H1 (cell line): Measurements from ENCODE around the gene TESMIN. TPM values are rescaled to one million over a fixed set of nuclear protein-coding genes. Genes with fewer than 3 reads are reported as not detected.

Experiments used
- CTCF ChIA-PET: fragments of 300-600 bp; sonication (Branson Sonifier 250); formaldehyde crosslinking; loops from one replicate; lab custom pipeline; 2021; ENCODE audit not compliant: partially characterized antibody; lab: Charles Lee
- POLR2A ChIA-PET: fragments of 300-600 bp; sonication (Branson Sonifier 250); formaldehyde crosslinking; loops from one replicate; lab custom pipeline; 2021; ENCODE audit warnings: inconsistent platforms; ENCODE audit not compliant: partially characterized antibody; lab: Charles Lee
- DNase-seq, 2 experiments: peaks; one replicate each; pipeline versions ENCODE4 v3.0.0 to v3.0.0-alpha.2; 2010 to 2022; ENCODE audit warnings: low spot score in 2 of 2, low read depth in 1 of 2, mixed read lengths in 1 of 2
- FAIRE-seq: peaks from 2 replicates; lab custom pipeline; 2011; peaks lifted over from hg19 to GRCh38; lab: Jason Lieb, UNC
- H2AFZ ChIP-seq: 2 replicates; pipeline ENCODE4 v1.8.1; 2012; ENCODE audit warnings: low read length, inconsistent platforms
- H2AK5ac ChIP-seq: 2 replicates; pipeline ENCODE4 v1.6.1; 2013; ENCODE audit warnings: low read depth, low read length
- H2BK120ac ChIP-seq: replicated peaks from 2 replicates; pipeline ENCODE3; 2013; ENCODE audit warnings: low read depth, low read length, inconsistent platforms
- H2BK12ac ChIP-seq: 2 replicates; pipeline ENCODE4 v1.6.1; 2013; ENCODE audit warnings: low read depth, low read length
- H2BK15ac ChIP-seq: 2 replicates; pipeline ENCODE4 v1.6.1; 2013; ENCODE audit warnings: low read length
- H2BK20ac ChIP-seq: 2 replicates; pipeline ENCODE4 v1.6.1; 2013; ENCODE audit warnings: low read length
- H2BK5ac ChIP-seq: 2 replicates; pipeline ENCODE4 v1.6.1; 2013; ENCODE audit warnings: low read depth, low read length
- H3K14ac ChIP-seq: 2 replicates; pipeline ENCODE4 v1.6.1; 2013; ENCODE audit warnings: inconsistent platforms; ENCODE audit not compliant: insufficient read length
- H3K18ac ChIP-seq: 2 replicates; pipeline ENCODE4 v1.6.1; 2013; ENCODE audit warnings: low read length; ENCODE audit errors: extremely low read depth
- H3K23ac ChIP-seq: 2 replicates; pipeline ENCODE4 v1.6.1; 2013; ENCODE audit warnings: inconsistent platforms; ENCODE audit not compliant: insufficient read length
- H3K23me2 ChIP-seq: 2 replicates; pipeline ENCODE4 v1.6.1; 2013; ENCODE audit warnings: low read depth, low read length
- H3K27ac ChIP-seq: 2 replicates; pipeline ENCODE4 v1.6.1; 2011; ENCODE audit warnings: low read depth, low read length, inconsistent platforms
- H3K27me3 ChIP-seq, 4 experiments: replicated peaks in 1 of 4; 1 replicate in 1 of 4; 2 replicates in 3 of 4; pipeline versions ENCODE4 v1.6.1 to v1.8.1; 2011 to 2013; ENCODE audit warnings: low read length in 3 of 4, mild to moderate bottlenecking in 3 of 4, inconsistent platforms in 2 of 4, mixed read lengths in 2 of 4, moderate library complexity in 1 of 4; ENCODE audit not compliant: control insufficient read depth in 3 of 4, insufficient read depth in 3 of 4; ENCODE audit errors: extremely low read depth in 1 of 4
- H3K36me3 ChIP-seq, 4 experiments: 2 replicates each; pipeline versions ENCODE4 v1.6.1 to v1.8.1; 2011 to 2013; ENCODE audit warnings: mild to moderate bottlenecking in 4 of 4, low read length in 3 of 4, moderate library complexity in 2 of 4, control low read depth in 1 of 4, inconsistent platforms in 1 of 4; ENCODE audit not compliant: insufficient read depth in 4 of 4, control insufficient read depth in 2 of 4
- H3K4ac ChIP-seq: replicated peaks from 2 replicates; pipeline ENCODE3; 2013; ENCODE audit warnings: low read length, low read depth, mixed read lengths, inconsistent platforms; ENCODE audit not compliant: insufficient read length
- H3K4me1 ChIP-seq, 4 experiments: replicated peaks in 1 of 4; 1 replicate in 1 of 4; 2 replicates in 3 of 4; pipeline versions ENCODE4 v1.6.1 to v1.8.1; 2011 to 2013; ENCODE audit warnings: low read length in 3 of 4, inconsistent platforms in 2 of 4, mixed read lengths in 1 of 4; ENCODE audit not compliant: insufficient read depth in 4 of 4, control insufficient read depth in 3 of 4
- H3K4me2 ChIP-seq, 2 experiments: 2 replicates each; pipeline versions ENCODE4 v1.6.1 to v1.8.1; 2011 to 2013; ENCODE audit warnings: low read depth in 2 of 2, low read length in 2 of 2, control low read depth in 1 of 2, inconsistent platforms in 1 of 2, mild to moderate bottlenecking in 1 of 2; ENCODE audit not compliant: insufficient read depth in 1 of 2
- H3K4me3 ChIP-seq, 4 experiments: fragments of 200-600, 300-600 bp in 1 of 4; sonication (generic), shearing (Covaris generic), sonication (Bioruptor Twin) in 1 of 4; 2 replicates each; pipeline versions ENCODE4 v1.5.1 to v1.8.1; 2011 to 2016; ENCODE audit warnings: low read length in 4 of 4, low read depth in 3 of 4, control low read depth in 2 of 4, inconsistent platforms in 2 of 4, mild to moderate bottlenecking in 2 of 4, mixed read lengths in 1 of 4, moderate library complexity in 1 of 4; ENCODE audit not compliant: insufficient read depth in 2 of 4; ENCODE audit errors: extremely low read depth in 1 of 4
- H3K56ac ChIP-seq: replicated peaks from 2 replicates; pipeline ENCODE3; 2013; ENCODE audit warnings: low read depth, mild to moderate bottlenecking, mixed read lengths, low read length, inconsistent platforms; ENCODE audit not compliant: insufficient read length
- H3K79me1 ChIP-seq: 2 replicates; pipeline ENCODE4 v1.6.1; 2013; ENCODE audit warnings: low read depth, low read length, control low read depth
- H3K79me2 ChIP-seq, 2 experiments: 2 replicates each; pipeline versions ENCODE4 v1.6.1 to v1.8.1; 2012 to 2013; ENCODE audit warnings: low read length in 2 of 2, mild to moderate bottlenecking in 2 of 2, inconsistent platforms in 1 of 2; ENCODE audit not compliant: insufficient read depth in 2 of 2, control insufficient read depth in 1 of 2
- H3K9ac ChIP-seq, 4 experiments: replicated peaks in 1 of 4; 1 replicate in 1 of 4; 2 replicates in 3 of 4; pipeline versions ENCODE4 v1.6.1 to v1.8.1; 2011 to 2013; ENCODE audit warnings: low read depth in 3 of 4, low read length in 3 of 4, control low read depth in 2 of 4, mild to moderate bottlenecking in 2 of 4, moderate library complexity in 2 of 4, inconsistent platforms in 1 of 4; ENCODE audit errors: extremely low read depth in 1 of 4
- H3K9me3 ChIP-seq, 2 experiments: 2 replicates each; pipeline versions ENCODE4 v1.6.1 to v1.8.1; 2012 to 2013; ENCODE audit warnings: mild to moderate bottlenecking in 2 of 2, moderate library complexity in 2 of 2, control low read depth in 1 of 2, inconsistent platforms in 1 of 2, low read depth in 1 of 2, low read length in 1 of 2, mixed read lengths in 1 of 2; ENCODE audit not compliant: insufficient read depth in 2 of 2
- H4K20me1 ChIP-seq, 2 experiments: replicated peaks in 1 of 2; 2 replicates each; pipeline versions ENCODE3 to v1.8.1; 2011 to 2013; ENCODE audit warnings: inconsistent platforms in 2 of 2, low read length in 2 of 2, mild to moderate bottlenecking in 1 of 2; ENCODE audit not compliant: insufficient read depth in 2 of 2, control insufficient read depth in 1 of 2
- H4K5ac ChIP-seq: 2 replicates; pipeline ENCODE4 v1.6.1; 2013; ENCODE audit warnings: low read length, low read depth, mixed read lengths, inconsistent platforms; ENCODE audit not compliant: insufficient read length
- H4K8ac ChIP-seq: 2 replicates; pipeline ENCODE4 v1.8.0; 2013; ENCODE audit warnings: mild to moderate bottlenecking, moderate library complexity, low read length, inconsistent platforms; ENCODE audit not compliant: insufficient read depth; ENCODE audit errors: extremely low read depth
- H4K91ac ChIP-seq: replicated peaks from 2 replicates; pipeline ENCODE3; 2013; ENCODE audit warnings: low read length, mixed read lengths, inconsistent platforms; ENCODE audit not compliant: insufficient read length
- CBX8 ChIP-seq: fragments of 300-800, 300-1000 bp; sonication (generic); IDR thresholded peaks from 2 replicates; pipeline ENCODE4 v1.7.1; 2016; ENCODE audit warnings: low read depth, low read length, borderline replicate concordance
- GABPA ChIP-seq: IDR thresholded peaks from 2 replicates; pipeline ENCODE4 v1.6.1; 2011; ENCODE audit warnings: mild to moderate bottlenecking, low read length, moderate library complexity, borderline replicate concordance; ENCODE audit not compliant: insufficient read depth
- JUN ChIP-seq: IDR thresholded peaks from 2 replicates; pipeline ENCODE4 v1.6.1; 2011; ENCODE audit warnings: low read depth, mild to moderate bottlenecking, improper control_type of control experiment, low read length
- PHF8 ChIP-seq: fragments of 200-600 bp; sonication (generic); conservative IDR thresholded peaks from 2 replicates; pipeline ENCODE4 v1.7.1; 2012; ENCODE audit warnings: low read depth, mild to moderate bottlenecking, inconsistent platforms, low read length, moderate library complexity
- SP4 ChIP-seq: IDR thresholded peaks from 2 replicates; pipeline ENCODE4 v1.6.1; 2012; ENCODE audit warnings: low read length, inconsistent platforms
- TAF1 ChIP-seq: IDR thresholded peaks from 2 replicates; pipeline ENCODE4 v1.6.1; 2011; ENCODE audit warnings: mild to moderate bottlenecking, low read depth, low read length
- TAF7 ChIP-seq: optimal IDR thresholded peaks from 2 replicates; pipeline ENCODE3; 2011; ENCODE audit warnings: low read depth, mild to moderate bottlenecking, inconsistent platforms, low read length, moderate library complexity, borderline replicate concordance
- USF2 ChIP-seq: IDR thresholded peaks from 2 replicates; pipeline ENCODE4 v1.6.1; 2011; ENCODE audit warnings: low read length, improper control_type of control experiment
- WGBS, 2 experiments: shearing (Covaris generic) in 1 of 2; methylation state at CpG; one replicate each; pipeline versions ENCODE4 v1.1.6 to v1.1.7; 2013 to 2015; ENCODE audit warnings: low lambda C conversion rate in 2 of 2, mixed read lengths in 2 of 2, inconsistent platforms in 1 of 2, low coverage in 1 of 2, missing lambda C conversion rate in 1 of 2; ENCODE audit not compliant: insufficient replicate concordance in 2 of 2, insufficient coverage in 1 of 2, insufficient read length in 1 of 2; ENCODE audit errors: extremely low coverage in 1 of 2, missing lambda C conversion rate in 1 of 2; 5-methylcytosine and 5-hydroxymethylcytosine counted together
- polyA plus RNA-seq, 7 experiments: library from polyadenylated mRNA; depleted of rRNA in 3 of 7; stranded (reverse) in 5 of 7; unstranded in 2 of 7; fragments of >200 nt in 5 of 7; fragments of 200-250 nt in 2 of 7; gene quantifications; 1 replicate in 5 of 7; 2 replicates in 1 of 7; 4 replicates in 1 of 7; pipeline versions ENCODE4 v1.2.1 to v1.2.3, GENCODE V29; 2011 to 2013; ENCODE audit warnings: missing spikeins in 2 of 7, mixed read lengths in 2 of 7
- total RNA-seq: library from RNA; stranded (reverse); fragmentation: NEBNext Ultra II Directional; extraction: Animal tissue kit (Norgen Biotek cat#: 25700); gene quantifications from 2 replicates; pipeline ENCODE4 v1.2.1, GENCODE V29; 2021

Gene TESMIN
- total and polyA plus RNA-seq, 2 of the 8 experiments (the other 6 are each of a cell fraction or from before 2014, with no cell fraction given) = 22.6 to 61.1 TPM

GRCh38 chr11:68682531-68682961 is 68.8 kb downstream of the TESMIN start:
- Histone ChIP-seq H3K4me3 (no peak overlapping the region), H2BK120ac (no peak overlapping the region), H4K91ac (no peak overlapping the region), H3K27ac (no peak overlapping the region), H2AK5ac (peak overlapping the region; percentile 47; the same call in 1 of the 2 replicates), H4K5ac (no peak overlapping the region), H2BK12ac (peak overlapping the region; percentile 42; the same call in 1 of the 2 replicates), H3K23ac (no peak overlapping the region), H2BK15ac (peak overlapping the region; percentile 7; the same call in 1 of the 2 replicates), H3K23me2 (peaks cover 7% of the 10 kb centered on the region; the same call in 1 of the 2 replicates), H4K8ac (no peak overlapping the region), H2AFZ (no peak overlapping the region), H2BK20ac (0 out of 2 replicates have a peak overlapping the region, but pooled peaks have one; percentile 25), H3K14ac (no peak overlapping the region), H3K27me3 (peaks cover 11 to 41% (median 31%) of the 10 kb centered on the region in 4 experiments), H3K79me2 (no peaks in the 10 kb centered on the region), H3K9ac (no peak overlapping the region), H3K4me1 (peaks cover 0 to 13% (median 10%) of the 10 kb centered on the region in 4 experiments; a peak in 6 of 7 replicates), H3K79me1 (no peaks in the 10 kb centered on the region), H3K56ac (no peak overlapping the region), H3K18ac (no peak overlapping the region), H3K4me2 (no peak overlapping the region), H3K4ac (no peak overlapping the region), H2BK5ac (no peak overlapping the region), H4K20me1 (peaks cover 0 to 4% of the 10 kb centered on the region in 2 experiments), H3K9me3 (no peaks in the 10 kb centered on the region), H3K36me3 (peaks cover 0 to 2% (median 0%) of the 10 kb centered on the region in 4 experiments; a peak in 1 of 8 replicates)
- CTCF ChIA-PET = interaction anchor here (0.6 to 1.7 kb wide), 3 partner anchors 9 to 124 kb away, joined by 3 to 5 read pairs (median 3); no protein-coding TSS in a partner anchor
- DNase-seq (no peak), FAIRE-seq (no peak)
- 81% methylated on average over 9 of the region's 9 CpGs; no CpG with 5 or more reads in 1 of the 2 experiments for WGBS, 2 experiments
- POLR2A ChIA-PET = interaction anchor here (0.8 to 3.5 kb wide), 2 partner anchors 8 to 66 kb away, joined by 3 to 22 read pairs; no protein-coding TSS in a partner anchor
- TF ChIP-seq TAF7 = no peak
- no peak for TF ChIP-seq SP4
- TF ChIP-seq JUN = no peak
- TF ChIP-seq CBX8 = no peak
- TF ChIP-seq GABPA = no peak
- no peak for TF ChIP-seq USF2
- TF ChIP-seq PHF8 = no peak
- TF ChIP-seq TAF1 = no peak
